ENCODE results near the gene PCBP4.

The PCBP4 gene

DNA sequence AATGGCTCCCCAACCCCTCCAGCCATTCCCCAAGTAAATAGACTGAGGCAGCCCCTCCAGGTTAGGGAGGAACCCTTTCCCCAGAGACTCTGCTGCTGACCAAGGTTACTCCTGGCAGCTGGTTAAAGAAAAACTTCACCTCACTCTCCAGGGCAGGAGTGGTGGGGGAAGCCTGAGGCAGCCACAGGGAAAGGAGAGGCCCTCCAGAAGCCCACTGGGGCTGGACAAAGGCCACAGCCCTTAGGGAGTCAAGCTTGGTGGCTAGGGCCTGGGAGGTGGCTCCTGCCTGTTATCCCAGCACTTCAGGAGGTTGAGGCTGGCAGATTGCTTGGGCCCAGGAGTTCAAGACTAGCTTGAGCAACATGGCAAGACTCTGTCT lies 17.0 kb upstream of the PCBP4 start:
- Mint-ChIP-seq H3K27ac (peak overlapping the region; percentile 63), H3K27me3 (no peaks in the 10 kb centered on the region), H3K36me3 (ENCODE audit: low read depth) (peaks cover 6% of the 10 kb centered on the region), H3K9me3 (no peaks in the 10 kb centered on the region), H3K4me1 (ENCODE audit: low read depth) (peaks cover 30% of the 10 kb centered on the region), H3K4me3 (peak overlapping the region; percentile 92)

GRCh38 chr3:51983578-51984268 lies 16.5 kb upstream of the PCBP4 start:
- Mint-ChIP-seq H3K4me1 (ENCODE audit: low read depth) (peaks cover 34% of the 10 kb centered on the region), H3K9me3 (no peaks in the 10 kb centered on the region), H3K27me3 (no peaks in the 10 kb centered on the region), H3K36me3 (ENCODE audit: low read depth) (peaks cover 6% of the 10 kb centered on the region), H3K4me3 (peak overlapping the region; percentile 92), H3K27ac (peak overlapping the region; percentile 94)

- H3K27me3 Mint-ChIP-seq, result no peaks in the 10 kb centered on the region
- H3K4me1 Mint-ChIP-seq (ENCODE audit: low read depth), result peaks cover 34% of the 10 kb centered on the region
- no peaks in the 10 kb centered on the region for H3K9me3 Mint-ChIP-seq
- peak within 1 kb of the TSS; percentile 92 for H3K4me3 Mint-ChIP-seq
- peaks cover 6% of the 10 kb centered on the region for H3K36me3 Mint-ChIP-seq (ENCODE audit: low read depth)
- peak within 1 kb of the TSS; percentile 94 for H3K27ac Mint-ChIP-seq
Observed at GRCh38 chr3:51982838-51983577, 15.8 kb upstream of the PCBP4 start, which contains the start of gene ACY1. ACY1 (plus strand) TSS chr3:51983535; CDS start chr3:51984065, 530 bp downstream.

GRCh38 chr3:51982352-51982837 lies 15.1 kb upstream of the PCBP4 start:
- Mint-ChIP-seq H3K27ac (peak overlapping the region; percentile 94), H3K36me3 (ENCODE audit: low read depth) (peaks cover 6% of the 10 kb centered on the region), H3K4me1 (ENCODE audit: low read depth) (peaks cover 35% of the 10 kb centered on the region), H3K9me3 (no peaks in the 10 kb centered on the region), H3K27me3 (no peaks in the 10 kb centered on the region), H3K4me3 (peak overlapping the region; percentile 92)

GRCh38 chr3:51980253-51980652 lies 13.0 kb upstream of the PCBP4 start:
- Mint-ChIP-seq H3K27ac (no peak overlapping the region), H3K27me3 (no peaks in the 10 kb centered on the region), H3K9me3 (no peaks in the 10 kb centered on the region), H3K36me3 (ENCODE audit: low read depth) (peaks cover 6% of the 10 kb centered on the region), H3K4me1 (ENCODE audit: low read depth) (peaks cover 56% of the 10 kb centered on the region), H3K4me3 (no peak overlapping the region)

GRCh38 chr3:51978143-51978502 lies 10.9 kb upstream of the PCBP4 start:
- peaks cover 54% of the 10 kb centered on the region for H3K4me1 Mint-ChIP-seq (ENCODE audit: low read depth)
- H3K36me3 Mint-ChIP-seq (ENCODE audit: low read depth), result peaks cover 6% of the 10 kb centered on the region
- no peak overlapping the region for H3K4me3 Mint-ChIP-seq
- no peaks in the 10 kb centered on the region for H3K27me3 Mint-ChIP-seq
- no peaks in the 10 kb centered on the region for H3K9me3 Mint-ChIP-seq
- no peak overlapping the region for H3K27ac Mint-ChIP-seq

- H3K4me1 Mint-ChIP-seq (ENCODE audit: low read depth), result peaks cover 52% of the 10 kb centered on the region
- H3K27ac Mint-ChIP-seq, result peak overlapping the region; percentile 49
- H3K36me3 Mint-ChIP-seq (ENCODE audit: low read depth), result peaks cover 6% of the 10 kb centered on the region
- no peak overlapping the region for H3K4me3 Mint-ChIP-seq
- no peaks in the 10 kb centered on the region for H3K27me3 Mint-ChIP-seq
- H3K9me3 Mint-ChIP-seq, result no peaks in the 10 kb centered on the region
Observed at GRCh38 chr3:51977446-51978142, 10.3 kb upstream of the PCBP4 start.

DNA sequence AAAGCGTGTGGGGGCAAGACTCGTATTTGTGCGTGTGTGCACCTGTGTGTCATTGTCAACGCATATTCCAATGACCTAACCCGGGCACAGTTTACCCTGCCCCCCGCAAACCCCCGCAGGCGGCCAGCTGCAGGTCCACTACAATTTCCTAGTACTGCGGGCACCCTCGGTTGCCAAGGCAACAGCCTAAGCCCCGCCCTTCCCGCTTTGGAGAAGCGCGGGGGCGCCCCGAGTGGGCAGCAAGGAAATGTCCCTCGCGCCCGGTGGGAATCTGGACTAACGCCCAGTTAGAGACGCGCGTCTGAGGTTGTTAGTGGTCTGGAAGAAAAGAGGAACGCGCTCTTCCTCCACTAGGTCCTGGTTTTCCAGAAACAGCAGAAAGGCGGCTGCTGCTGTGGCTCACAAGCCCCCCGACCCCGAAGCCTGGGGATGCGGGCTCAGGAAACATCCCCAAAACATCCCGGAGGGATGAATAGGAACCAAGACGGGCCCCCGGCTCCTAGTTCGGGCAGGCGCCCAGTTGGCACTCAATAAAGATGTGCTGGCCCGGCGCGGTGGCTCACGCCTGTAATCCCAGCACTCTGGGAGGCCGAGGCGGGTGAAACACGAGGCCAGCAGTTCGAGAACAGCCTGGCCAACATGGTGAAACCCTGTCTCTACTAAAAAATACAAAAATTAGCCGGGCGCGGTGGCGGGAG lies 8.7 kb upstream of the PCBP4 start:
- peak overlapping the region; percentile 98 for H3K4me3 Mint-ChIP-seq
- peak overlapping the region; percentile 98 for H3K27ac Mint-ChIP-seq
- H3K27me3 Mint-ChIP-seq, result no peaks in the 10 kb centered on the region
- H3K9me3 Mint-ChIP-seq, result no peaks in the 10 kb centered on the region
- peaks cover 3% of the 10 kb centered on the region for H3K36me3 Mint-ChIP-seq (ENCODE audit: low read depth)
- H3K4me1 Mint-ChIP-seq (ENCODE audit: low read depth), result peaks cover 45% of the 10 kb centered on the region

DNA sequence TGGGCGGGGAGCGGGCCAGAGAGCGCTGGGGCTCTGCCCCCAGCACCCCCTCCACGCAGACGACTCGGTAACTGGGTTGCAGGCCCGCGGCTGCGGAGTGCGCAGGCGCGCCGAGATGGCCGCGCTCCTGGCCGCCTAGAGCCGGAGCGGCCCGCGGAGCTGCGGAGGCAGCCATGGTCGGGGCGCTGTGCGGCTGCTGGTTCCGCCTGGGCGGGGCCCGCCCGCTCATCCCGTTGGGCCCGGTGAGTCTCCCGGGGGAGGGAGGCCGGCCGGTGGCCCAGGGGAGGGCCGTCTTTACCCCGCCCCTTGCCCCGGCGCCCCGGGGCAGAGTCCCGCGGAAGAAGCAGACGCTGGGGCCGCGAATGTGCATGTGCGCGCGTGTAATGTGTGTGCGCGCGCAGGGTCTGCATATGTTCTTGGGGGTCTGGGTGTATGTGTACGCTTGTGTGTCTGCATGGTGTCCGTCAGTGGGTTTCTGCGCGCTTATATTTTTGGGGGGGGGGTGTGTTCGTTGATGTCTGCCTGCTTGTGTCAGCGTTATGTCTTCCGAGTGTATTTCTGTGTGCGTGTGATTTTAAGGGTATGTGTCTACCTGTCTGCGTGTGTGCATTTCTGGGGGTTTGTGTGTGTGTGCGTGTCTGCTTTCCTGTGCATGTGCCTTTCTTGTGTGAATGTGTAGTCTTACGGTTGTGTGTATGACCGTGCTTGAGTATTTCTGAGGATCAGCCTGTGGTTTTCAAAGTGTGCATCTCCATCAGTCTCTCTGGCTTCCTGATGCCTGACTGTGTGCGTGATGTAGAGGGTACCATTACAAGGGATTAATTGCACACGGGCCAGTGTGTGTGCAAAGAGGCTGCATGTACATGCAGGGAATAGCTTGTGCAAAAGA lies 8.0 kb upstream of the PCBP4 start, which contains the start of gene ABHD14A:
Gene ABHD14A (plus strand): TSS at position 102 of the 889 bp plus-strand sequence. CDS start 72 bp downstream, at position 174.
- H3K9me3 Mint-ChIP-seq, result no peaks in the 10 kb centered on the region
- no peaks in the 10 kb centered on the region for H3K27me3 Mint-ChIP-seq
- peak within 1 kb of the TSS; percentile 98 for H3K27ac Mint-ChIP-seq
- H3K4me1 Mint-ChIP-seq (ENCODE audit: low read depth), result peaks cover 45% of the 10 kb centered on the region
- H3K36me3 Mint-ChIP-seq (ENCODE audit: low read depth), result no peaks in the 10 kb centered on the region
- H3K4me3 Mint-ChIP-seq, result peak within 1 kb of the TSS; percentile 98

GRCh38 chr3:51974277-51974962 lies 7.2 kb upstream of the PCBP4 start:
- peak overlapping the region; percentile 98 for H3K4me3 Mint-ChIP-seq
- H3K9me3 Mint-ChIP-seq, result no peaks in the 10 kb centered on the region
- H3K27me3 Mint-ChIP-seq, result no peaks in the 10 kb centered on the region

DNA sequence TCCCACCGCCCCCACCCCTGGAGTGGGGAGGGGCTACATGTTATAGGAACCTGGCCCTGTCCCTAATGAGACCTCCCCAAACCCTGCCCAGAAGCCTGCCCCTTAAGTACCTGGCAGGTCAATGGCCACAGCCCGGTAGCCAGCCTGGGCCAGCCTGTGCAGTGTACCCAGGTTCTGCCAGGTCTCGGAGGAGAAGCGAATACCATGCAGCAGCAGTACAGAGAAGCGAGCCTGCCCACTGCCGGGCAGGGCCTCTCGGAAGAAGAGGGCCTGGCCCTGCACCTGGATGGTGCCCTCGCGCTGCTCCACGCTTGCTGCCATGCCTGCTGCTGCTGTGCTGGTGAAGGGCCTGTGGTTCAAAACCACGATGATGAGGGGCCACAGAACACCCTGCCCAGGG lies 4.1 kb upstream of the PCBP4 start:
- no peaks in the 10 kb centered on the region for H3K36me3 Mint-ChIP-seq (ENCODE audit: low read depth)
- H3K27ac Mint-ChIP-seq, result no peak overlapping the region
- no peak overlapping the region for H3K4me3 Mint-ChIP-seq
- no peaks in the 10 kb centered on the region for H3K27me3 Mint-ChIP-seq
- H3K4me1 Mint-ChIP-seq (ENCODE audit: low read depth), result peaks cover 41% of the 10 kb centered on the region
- no peaks in the 10 kb centered on the region for H3K9me3 Mint-ChIP-seq

More at GRCh38 chr3:51974277-51974962, 7.2 kb upstream of the PCBP4 start:
- Mint-ChIP-seq H3K27ac (peak overlapping the region; percentile 95), H3K4me1 (ENCODE audit: low read depth) (peaks cover 45% of the 10 kb centered on the region), H3K36me3 (ENCODE audit: low read depth) (no peaks in the 10 kb centered on the region)

- Mint-ChIP-seq H3K36me3 (ENCODE audit: low read depth) (no peaks in the 10 kb centered on the region), H3K27ac (no peak overlapping the region), H3K27me3 (no peaks in the 10 kb centered on the region), H3K9me3 (no peaks in the 10 kb centered on the region), H3K4me3 (no peak overlapping the region), H3K4me1 (ENCODE audit: low read depth) (peaks cover 35% of the 10 kb centered on the region)
Observed at GRCh38 chr3:51970606-51971300, 3.5 kb upstream of the PCBP4 start.

- no peaks in the 10 kb centered on the region for H3K36me3 Mint-ChIP-seq (ENCODE audit: low read depth)
- H3K27me3 Mint-ChIP-seq, result no peaks in the 10 kb centered on the region
- H3K27ac Mint-ChIP-seq, result no peak overlapping the region
- H3K4me1 Mint-ChIP-seq (ENCODE audit: low read depth), result peaks cover 28% of the 10 kb centered on the region
- H3K4me3 Mint-ChIP-seq, result no peak overlapping the region
- H3K9me3 Mint-ChIP-seq, result no peaks in the 10 kb centered on the region
Observed at GRCh38 chr3:51969841-51970240, 2.6 kb upstream of the PCBP4 start.
